ENCODE measurements around the gene GSTP1. TPM values are rescaled to one million over a fixed set of nuclear protein-coding genes. Genes with fewer than 3 reads are reported as not detected.

GSTP1 gene
- total and polyA plus RNA-seq, 3 donors from 2014 or later: 117 to 211 (median 201) TPM

DNA sequence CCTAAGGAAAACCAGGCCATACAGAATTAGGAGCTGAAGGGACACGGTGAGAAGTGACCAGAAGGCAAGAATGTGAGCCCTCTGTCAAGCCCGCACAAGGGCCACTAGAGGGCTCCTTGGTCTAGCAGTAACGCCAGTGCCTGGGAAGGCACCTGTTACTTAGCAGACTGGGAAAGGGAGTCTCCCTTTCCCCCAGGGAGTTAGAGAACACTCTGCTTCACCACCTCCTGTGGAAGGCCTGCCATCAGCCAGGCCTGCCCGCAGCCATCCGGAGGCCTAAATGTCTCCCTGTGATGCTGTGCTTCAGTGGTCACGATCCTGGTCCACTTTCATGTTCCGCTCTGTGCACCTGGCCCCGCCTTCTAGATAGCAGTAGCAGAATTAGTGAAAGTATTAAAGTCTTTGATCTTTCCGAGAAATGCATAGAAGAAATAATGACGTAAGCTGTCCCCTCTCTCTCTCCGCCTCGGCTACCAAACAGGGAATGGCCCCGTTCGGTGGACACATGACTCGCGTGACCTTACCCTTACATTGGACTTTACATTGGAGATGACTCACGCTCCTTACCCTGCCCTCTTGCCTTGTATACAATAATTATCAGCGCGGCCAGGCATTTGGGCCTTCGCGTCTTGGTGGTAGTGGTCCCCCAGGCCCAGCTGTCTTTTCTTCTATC lies 10.7 kb upstream of the GSTP1 start:
- peak; percentile 67 for DNase-seq
- no peak overlapping the region for H3K27ac ChIP-seq
- 70 to 73% methylated on average over 21 of the region's 21 CpGs for WGBS, 2 donors
- H3K4me1 ChIP-seq: no peaks in the 10 kb centered on the region
- H3K27me3 ChIP-seq: no peaks in the 10 kb centered on the region
- no peak overlapping the region for H3K4me3 ChIP-seq
- no peaks in the 10 kb centered on the region for H3K9me3 ChIP-seq
- no peaks in the 10 kb centered on the region for H3K36me3 ChIP-seq (ENCODE audit: low read depth, missing control alignments)
- TF ChIP-seq POLR2A (IDR thresholded peaks at IDR 0.05): no peak
- TF ChIP-seq, protein P1, sequence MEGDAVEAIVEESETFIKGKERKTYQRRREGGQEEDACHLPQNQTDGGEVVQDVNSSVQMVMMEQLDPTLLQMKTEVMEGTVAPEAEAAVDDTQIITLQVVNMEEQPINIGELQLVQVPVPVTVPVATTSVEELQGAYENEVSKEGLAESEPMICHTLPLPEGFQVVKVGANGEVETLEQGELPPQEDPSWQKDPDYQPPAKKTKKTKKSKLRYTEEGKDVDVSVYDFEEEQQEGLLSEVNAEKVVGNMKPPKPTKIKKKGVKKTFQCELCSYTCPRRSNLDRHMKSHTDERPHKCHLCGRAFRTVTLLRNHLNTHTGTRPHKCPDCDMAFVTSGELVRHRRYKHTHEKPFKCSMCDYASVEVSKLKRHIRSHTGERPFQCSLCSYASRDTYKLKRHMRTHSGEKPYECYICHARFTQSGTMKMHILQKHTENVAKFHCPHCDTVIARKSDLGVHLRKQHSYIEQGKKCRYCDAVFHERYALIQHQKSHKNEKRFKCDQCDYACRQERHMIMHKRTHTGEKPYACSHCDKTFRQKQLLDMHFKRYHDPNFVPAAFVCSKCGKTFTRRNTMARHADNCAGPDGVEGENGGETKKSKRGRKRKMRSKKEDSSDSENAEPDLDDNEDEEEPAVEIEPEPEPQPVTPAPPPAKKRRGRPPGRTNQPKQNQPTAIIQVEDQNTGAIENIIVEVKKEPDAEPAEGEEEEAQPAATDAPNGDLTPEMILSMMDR (IDR thresholded peaks at IDR 0.05): peak in 1 of 3 experiments; percentile 56
- intact Hi-C loops (cut with DNase I; ENCODE audit: low total_unique reads): no loop called here

DNA sequence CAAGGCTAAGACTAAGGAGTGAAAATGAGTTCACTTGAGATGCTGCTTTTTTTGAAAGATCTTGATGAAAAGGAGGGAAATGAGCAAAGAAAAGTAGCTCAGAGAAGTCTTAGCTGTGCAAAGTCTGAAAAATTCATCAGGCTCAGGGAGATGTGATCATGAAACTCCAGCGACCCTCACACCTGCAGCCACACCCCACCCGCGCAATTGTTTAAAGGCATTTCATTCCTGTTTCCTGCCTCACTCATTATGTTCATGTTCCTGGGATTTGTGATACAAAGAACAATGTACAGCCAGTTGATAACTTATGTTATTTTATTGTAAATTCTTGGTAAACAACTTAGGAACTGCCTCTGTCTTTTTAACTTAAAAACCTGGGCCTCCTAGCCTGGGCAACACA lies 8.7 kb upstream of the GSTP1 start:
- no peak overlapping the region for H3K27ac ChIP-seq
- H3K4me3 ChIP-seq: no peak overlapping the region
- intact Hi-C loops (cut with DNase I; ENCODE audit: low total_unique reads): no loop called here
- no peaks in the 10 kb centered on the region for H3K36me3 ChIP-seq (ENCODE audit: low read depth, missing control alignments)
- no peaks in the 10 kb centered on the region for H3K4me1 ChIP-seq
- no peak for DNase-seq
- TF ChIP-seq, protein P1 (IDR thresholded peaks at IDR 0.05): no peak
- no peak for TF ChIP-seq POLR2A (IDR thresholded peaks at IDR 0.05)
- WGBS, 2 donors: 49 to 51% methylated on average over 3 of the region's 3 CpGs
- H3K27me3 ChIP-seq: no peaks in the 10 kb centered on the region
- no peaks in the 10 kb centered on the region for H3K9me3 ChIP-seq

DNA sequence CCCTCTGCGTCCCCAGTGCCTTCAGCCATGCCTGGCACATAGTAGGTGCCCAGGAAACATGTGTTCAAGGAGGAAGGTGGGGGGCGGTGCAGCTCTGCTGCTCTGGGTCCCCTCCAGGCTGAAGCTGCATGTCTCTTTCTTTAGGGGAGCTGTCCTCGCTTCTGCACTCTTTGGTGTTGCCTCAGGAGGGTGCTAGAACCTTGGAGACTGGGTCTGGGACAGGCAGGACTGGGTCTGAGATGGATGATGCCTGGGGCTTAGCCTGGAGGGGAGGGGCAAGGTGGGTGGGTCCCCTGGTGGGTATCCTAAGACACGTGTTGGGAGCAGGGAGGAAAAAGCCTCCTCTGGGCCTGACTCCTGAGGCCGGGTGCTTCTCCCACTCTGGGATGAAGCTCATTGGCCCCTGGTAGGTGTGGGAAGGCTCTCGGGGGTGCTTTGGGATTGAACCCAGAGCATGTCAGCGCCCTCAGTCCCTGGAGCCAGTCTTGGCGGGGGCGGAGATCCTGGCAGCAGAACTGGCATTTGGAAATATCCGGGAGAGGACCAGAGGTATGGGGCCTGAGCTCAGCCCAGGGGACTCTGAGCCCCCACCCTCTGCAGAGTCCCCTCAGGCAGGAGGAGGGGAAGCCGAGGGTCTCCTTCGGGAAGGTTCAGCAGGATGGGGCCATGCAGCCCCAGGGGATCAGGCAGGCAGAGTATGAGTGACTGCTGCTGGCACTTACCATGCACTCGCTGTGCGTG lies 6.7 kb upstream of the GSTP1 start:
- no peaks in the 10 kb centered on the region for H3K4me1 ChIP-seq
- no peaks in the 10 kb centered on the region for H3K36me3 ChIP-seq (ENCODE audit: low read depth, missing control alignments)
- no peaks in the 10 kb centered on the region for H3K9me3 ChIP-seq
- TF ChIP-seq POLR2A (IDR thresholded peaks at IDR 0.05): no peak
- TF ChIP-seq, protein P1 (IDR thresholded peaks at IDR 0.05): no peak
- 66 to 78% methylated on average over 10 to 14 of the region's 14 CpGs for WGBS, 2 donors
- no peak for DNase-seq
- intact Hi-C loops (cut with DNase I; ENCODE audit: low total_unique reads): no loop called here
- H3K27me3 ChIP-seq: no peaks in the 10 kb centered on the region
- H3K27ac ChIP-seq: no peak overlapping the region
- H3K4me3 ChIP-seq: no peak overlapping the region

- Histone ChIP-seq H3K27ac (no peak overlapping the region), H3K27me3 (no peaks in the 10 kb centered on the region), H3K4me1 (peaks cover 4% of the 10 kb centered on the region), H3K4me3 (no peak overlapping the region), H3K9me3 (no peaks in the 10 kb centered on the region), H3K36me3 (ENCODE audit: low read depth, missing control alignments) (no peaks in the 10 kb centered on the region)
- WGBS, 2 donors: 73 to 76% methylated on average over 6 of the region's 6 CpGs
- no peak for DNase-seq
- TF ChIP-seq, protein P1 (IDR thresholded peaks at IDR 0.05): no peak
- TF ChIP-seq POLR2A (IDR thresholded peaks at IDR 0.05): no peak
- intact Hi-C loops (cut with DNase I; ENCODE audit: low total_unique reads): no loop called here
Observed at GRCh38 chr11:67577951-67578350, 5.7 kb upstream of the GSTP1 start.

All from testis (tissue), 3 donors.